ENCODE measurements around the gene RAD23A. TPM values are rescaled to one million over a fixed set of nuclear protein-coding genes. Genes with fewer than 3 reads are reported as not detected.

RAD23A gene
- total and polyA plus RNA-seq, 10 of the 15 experiments (the other 5 are each of a cell fraction or from before 2014, with no cell fraction given): 8.8 to 198 (median 119) TPM

DNA sequence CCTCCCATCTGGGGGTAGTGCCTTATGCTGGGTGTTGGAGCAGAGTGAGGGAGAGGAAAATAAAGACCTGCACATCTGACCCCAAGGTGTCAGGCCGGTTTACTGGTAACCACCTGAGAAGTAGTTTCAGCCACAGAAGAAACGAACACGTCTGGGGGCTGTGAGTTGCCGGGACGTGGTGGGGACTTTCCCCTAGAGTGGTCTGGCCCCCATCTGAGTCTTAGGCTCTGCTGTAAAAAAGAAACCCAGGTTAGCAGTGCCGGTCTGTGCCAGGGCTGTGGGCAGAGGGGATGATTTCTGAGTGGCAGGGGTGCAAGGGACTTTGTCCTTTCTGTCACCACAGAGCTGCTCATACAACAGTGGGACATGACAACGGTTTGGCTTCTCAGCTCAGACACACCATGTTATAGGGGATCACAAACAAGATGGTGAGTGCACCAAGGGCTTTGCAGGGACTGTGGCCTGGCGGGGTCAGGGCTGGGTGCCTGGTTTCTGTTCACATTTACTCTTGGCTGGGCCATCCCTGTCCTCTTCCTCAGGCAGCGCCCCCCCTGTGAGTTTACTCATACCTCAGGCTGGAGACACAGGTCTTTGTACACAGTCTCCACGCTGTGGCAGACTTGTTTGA lies 45.7 kb upstream of the RAD23A start (continued):
- TF ChIP-seq, protein P1, sequence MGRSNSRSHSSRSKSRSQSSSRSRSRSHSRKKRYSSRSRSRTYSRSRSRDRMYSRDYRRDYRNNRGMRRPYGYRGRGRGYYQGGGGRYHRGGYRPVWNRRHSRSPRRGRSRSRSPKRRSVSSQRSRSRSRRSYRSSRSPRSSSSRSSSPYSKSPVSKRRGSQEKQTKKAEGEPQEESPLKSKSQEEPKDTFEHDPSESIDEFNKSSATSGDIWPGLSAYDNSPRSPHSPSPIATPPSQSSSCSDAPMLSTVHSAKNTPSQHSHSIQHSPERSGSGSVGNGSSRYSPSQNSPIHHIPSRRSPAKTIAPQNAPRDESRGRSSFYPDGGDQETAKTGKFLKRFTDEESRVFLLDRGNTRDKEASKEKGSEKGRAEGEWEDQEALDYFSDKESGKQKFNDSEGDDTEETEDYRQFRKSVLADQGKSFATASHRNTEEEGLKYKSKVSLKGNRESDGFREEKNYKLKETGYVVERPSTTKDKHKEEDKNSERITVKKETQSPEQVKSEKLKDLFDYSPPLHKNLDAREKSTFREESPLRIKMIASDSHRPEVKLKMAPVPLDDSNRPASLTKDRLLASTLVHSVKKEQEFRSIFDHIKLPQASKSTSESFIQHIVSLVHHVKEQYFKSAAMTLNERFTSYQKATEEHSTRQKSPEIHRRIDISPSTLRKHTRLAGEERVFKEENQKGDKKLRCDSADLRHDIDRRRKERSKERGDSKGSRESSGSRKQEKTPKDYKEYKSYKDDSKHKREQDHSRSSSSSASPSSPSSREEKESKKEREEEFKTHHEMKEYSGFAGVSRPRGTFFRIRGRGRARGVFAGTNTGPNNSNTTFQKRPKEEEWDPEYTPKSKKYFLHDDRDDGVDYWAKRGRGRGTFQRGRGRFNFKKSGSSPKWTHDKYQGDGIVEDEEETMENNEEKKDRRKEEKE (IDR thresholded peaks at IDR 0.05): no peak
- TF ChIP-seq BACH1 (IDR thresholded peaks at IDR 0.05; ENCODE audit: borderline replicate concordance) (peak; percentile 31; the same call in 1 of the 2 replicates), GABPA (IDR thresholded peaks at IDR 0.05; ENCODE audit: low read depth) (no peak), RELA (IDR thresholded peaks at IDR 0.05; ENCODE audit: borderline replicate concordance, partially characterized antibody) (peak; percentile 64), POLR2AphosphoS2 (IDR thresholded peaks at IDR 0.05; ENCODE audit: low read depth, low read length) (no peak), NFYA (IDR thresholded peaks at IDR 0.05; ENCODE audit: borderline replicate concordance, low read depth, low read length) (no peak), RCOR1 (conservative IDR thresholded peaks at IDR 0.05; ENCODE audit: low read depth, low read length) (no peak), ZZZ3 (IDR thresholded peaks at IDR 0.05; ENCODE audit: control insufficient read depth, insufficient read length, low read depth) (no peak), JUNB (IDR thresholded peaks at IDR 0.05) (no peak), CHD2 (IDR thresholded peaks at IDR 0.05; ENCODE audit: borderline replicate concordance, low read depth, low read length) (peak; percentile 51; the same call in 1 of the 2 replicates), TBL1XR1 (IDR thresholded peaks at IDR 0.05; ENCODE audit: low read depth, low read length) (peak; percentile 84; the same call in 1 of the 2 replicates), HCFC1 (IDR thresholded peaks at IDR 0.05; ENCODE audit: low read length) (no peak), STAT3 (IDR thresholded peaks at IDR 0.05; ENCODE audit: low read depth, low read length) (no peak), HDGF (IDR thresholded peaks at IDR 0.05) (peak; percentile 57; the same call in 1 of the 2 replicates), TCF7 (IDR thresholded peaks at IDR 0.05; ENCODE audit: borderline replicate concordance) (no peak), DPF2 (IDR thresholded peaks at IDR 0.05) (peak; percentile 91), BHLHE40 (IDR thresholded peaks at IDR 0.05; ENCODE audit: borderline replicate concordance in 1 of 2, low read depth in 2 of 2, low read length in 1 of 2) (peak; percentile 73 to 75; a peak in 3 of 4 replicates), SREBF1 (IDR thresholded peaks at IDR 0.05; ENCODE audit: low read length) (no peak)
- TF ChIP-seq, protein P2, sequence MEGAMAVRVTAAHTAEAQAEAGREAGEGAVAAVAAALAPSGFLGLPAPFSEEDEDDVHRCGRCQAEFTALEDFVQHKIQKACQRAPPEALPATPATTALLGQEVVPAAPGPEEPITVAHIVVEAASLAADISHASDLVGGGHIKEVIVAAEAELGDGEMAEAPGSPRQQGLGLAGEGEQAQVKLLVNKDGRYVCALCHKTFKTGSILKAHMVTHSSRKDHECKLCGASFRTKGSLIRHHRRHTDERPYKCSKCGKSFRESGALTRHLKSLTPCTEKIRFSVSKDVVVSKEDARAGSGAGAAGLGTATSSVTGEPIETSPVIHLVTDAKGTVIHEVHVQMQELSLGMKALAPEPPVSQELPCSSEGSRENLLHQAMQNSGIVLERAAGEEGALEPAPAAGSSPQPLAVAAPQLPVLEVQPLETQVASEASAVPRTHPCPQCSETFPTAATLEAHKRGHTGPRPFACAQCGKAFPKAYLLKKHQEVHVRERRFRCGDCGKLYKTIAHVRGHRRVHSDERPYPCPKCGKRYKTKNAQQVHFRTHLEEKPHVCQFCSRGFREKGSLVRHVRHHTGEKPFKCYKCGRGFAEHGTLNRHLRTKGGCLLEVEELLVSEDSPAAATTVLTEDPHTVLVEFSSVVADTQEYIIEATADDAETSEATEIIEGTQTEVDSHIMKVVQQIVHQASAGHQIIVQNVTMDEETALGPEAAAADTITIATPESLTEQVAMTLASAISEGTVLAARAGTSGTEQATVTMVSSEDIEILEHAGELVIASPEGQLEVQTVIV (IDR thresholded peaks at IDR 0.05; ENCODE audit: borderline replicate concordance, partially characterized antibody): no peak
- TF ChIP-seq, protein P3, sequence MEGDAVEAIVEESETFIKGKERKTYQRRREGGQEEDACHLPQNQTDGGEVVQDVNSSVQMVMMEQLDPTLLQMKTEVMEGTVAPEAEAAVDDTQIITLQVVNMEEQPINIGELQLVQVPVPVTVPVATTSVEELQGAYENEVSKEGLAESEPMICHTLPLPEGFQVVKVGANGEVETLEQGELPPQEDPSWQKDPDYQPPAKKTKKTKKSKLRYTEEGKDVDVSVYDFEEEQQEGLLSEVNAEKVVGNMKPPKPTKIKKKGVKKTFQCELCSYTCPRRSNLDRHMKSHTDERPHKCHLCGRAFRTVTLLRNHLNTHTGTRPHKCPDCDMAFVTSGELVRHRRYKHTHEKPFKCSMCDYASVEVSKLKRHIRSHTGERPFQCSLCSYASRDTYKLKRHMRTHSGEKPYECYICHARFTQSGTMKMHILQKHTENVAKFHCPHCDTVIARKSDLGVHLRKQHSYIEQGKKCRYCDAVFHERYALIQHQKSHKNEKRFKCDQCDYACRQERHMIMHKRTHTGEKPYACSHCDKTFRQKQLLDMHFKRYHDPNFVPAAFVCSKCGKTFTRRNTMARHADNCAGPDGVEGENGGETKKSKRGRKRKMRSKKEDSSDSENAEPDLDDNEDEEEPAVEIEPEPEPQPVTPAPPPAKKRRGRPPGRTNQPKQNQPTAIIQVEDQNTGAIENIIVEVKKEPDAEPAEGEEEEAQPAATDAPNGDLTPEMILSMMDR (IDR thresholded peaks at IDR 0.05 in 2 of 3, conservative IDR thresholded peaks at IDR 0.05 in 1 of 3; ENCODE audit: control insufficient read depth in 2 of 3, extremely low read depth in 1 of 3, insufficient read depth in 1 of 3, low read depth in 3 of 3, low read length in 3 of 3): peak in 2 of 3 experiments; percentile 1 to 18; a peak in 1 of 6 replicates
- TF ChIP-seq, protein P4, sequence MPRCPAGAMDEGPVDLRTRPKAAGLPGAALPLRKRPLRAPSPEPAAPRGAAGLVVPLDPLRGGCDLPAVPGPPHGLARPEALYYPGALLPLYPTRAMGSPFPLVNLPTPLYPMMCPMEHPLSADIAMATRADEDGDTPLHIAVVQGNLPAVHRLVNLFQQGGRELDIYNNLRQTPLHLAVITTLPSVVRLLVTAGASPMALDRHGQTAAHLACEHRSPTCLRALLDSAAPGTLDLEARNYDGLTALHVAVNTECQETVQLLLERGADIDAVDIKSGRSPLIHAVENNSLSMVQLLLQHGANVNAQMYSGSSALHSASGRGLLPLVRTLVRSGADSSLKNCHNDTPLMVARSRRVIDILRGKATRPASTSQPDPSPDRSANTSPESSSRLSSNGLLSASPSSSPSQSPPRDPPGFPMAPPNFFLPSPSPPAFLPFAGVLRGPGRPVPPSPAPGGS (IDR thresholded peaks at IDR 0.05; ENCODE audit: borderline replicate concordance, insufficient read depth, low read depth, low read length, poor library complexity, severe bottlenecking): peak; percentile 89

Data from GM12878 (cell line).